Activated CD8-positive, alpha-beta memory T cell treated with anti-CD3 and anti-CD28 coated beads, Interleukin-2, amount 50 U/mL, for 1 hour (primary cell): ENCODE results near the gene PAM16.
"Not testable (repeated sequence)": the region's sequence is repeated elsewhere in the genome, so short reads cannot be mapped to it uniquely, and the experiment has no call there.

Experiments used
- DNase-seq: peaks from one replicate; pipeline ENCODE4 v3.0.0-alpha.2; 2020; ENCODE audit errors: extremely low read depth

Gene PAM16

GRCh38 chr16:4350787-4351659 is at the start of gene PAM16:
TSS of gene PAM16 (minus strand) at chr16:4351321. CDS start at chr16:4351234, 87 bp downstream.
- DNase-seq = peak; percentile 89

GRCh38 chr16:4399001-4399730 is 48.0 kb upstream of the PAM16 start:
- DNase-seq = no peak

- DNase-seq = no peak
Observed at GRCh38 chr16:4395055-4395726, 44.1 kb upstream of the PAM16 start.

- not testable (repeated sequence) for DNase-seq
Observed at GRCh38 chr16:4393850-4394249, 42.7 kb upstream of the PAM16 start.

DNA sequence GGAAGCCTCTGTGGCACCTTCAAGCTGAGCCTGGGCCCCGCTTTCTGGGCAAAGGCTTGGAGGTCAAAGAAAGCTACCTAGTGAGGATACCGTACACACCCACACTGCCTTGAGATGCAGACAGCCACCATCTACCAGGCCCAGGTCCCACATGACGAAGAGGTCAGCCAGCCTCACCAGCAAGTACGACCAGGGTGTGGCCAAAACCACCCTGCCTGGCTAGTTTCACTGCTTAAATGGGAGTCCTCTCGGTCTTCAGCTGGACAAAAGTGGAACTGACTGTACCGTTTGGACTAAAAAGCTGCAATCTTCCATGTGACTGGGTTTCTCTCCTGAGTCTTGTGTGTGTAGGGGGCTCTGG is 42.1 kb upstream of the PAM16 start:
- no peak for DNase-seq

DNA sequence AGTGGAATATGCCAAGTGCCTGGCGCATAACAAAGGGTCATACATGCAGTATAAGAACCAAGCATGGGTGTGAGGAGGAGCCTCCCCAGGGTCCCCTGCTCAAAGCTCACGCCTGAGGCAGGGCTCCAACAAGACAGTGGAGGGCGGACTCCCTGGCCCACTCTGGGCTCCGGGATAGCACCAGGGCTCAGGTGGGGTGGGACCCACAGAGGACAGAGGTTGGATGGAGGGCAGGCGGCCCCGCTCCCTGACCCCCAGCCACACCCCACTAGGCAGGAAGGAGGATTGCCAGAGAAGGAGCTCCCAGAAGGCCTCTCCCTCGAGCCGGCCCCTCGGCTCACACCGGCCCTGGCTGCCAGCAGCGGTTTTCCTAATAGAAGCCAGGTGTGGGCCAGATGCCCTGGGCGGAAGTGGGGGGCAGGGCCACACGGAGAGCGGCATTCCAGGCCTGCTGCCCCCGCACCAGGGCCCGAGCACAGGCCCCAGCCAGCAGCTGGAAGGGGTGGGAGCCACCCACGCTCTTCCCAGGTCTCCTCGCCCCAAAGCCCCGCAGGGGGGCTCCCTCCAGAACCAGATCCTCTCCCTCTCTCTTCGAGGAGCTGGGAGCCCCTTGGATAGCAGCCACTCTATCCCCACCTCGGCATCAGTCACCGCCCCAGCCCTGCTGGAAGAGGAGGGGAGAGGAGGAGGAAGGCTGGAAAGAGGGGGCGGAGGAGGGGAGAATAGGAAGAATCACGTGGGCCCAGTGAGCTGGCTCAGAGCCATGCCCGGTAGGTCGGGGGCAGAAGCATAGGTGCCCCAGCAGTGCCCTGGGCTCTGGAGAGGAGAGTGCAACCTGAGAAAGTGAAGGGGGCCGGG is 41.5 kb upstream of the PAM16 start:
- DNase-seq = no peak

- no peak for DNase-seq
Observed at GRCh38 chr16:4391631-4392381, 40.7 kb upstream of the PAM16 start.

- no peak for DNase-seq
Observed at GRCh38 chr16:4390266-4391260, 39.4 kb upstream of the PAM16 start.

DNA sequence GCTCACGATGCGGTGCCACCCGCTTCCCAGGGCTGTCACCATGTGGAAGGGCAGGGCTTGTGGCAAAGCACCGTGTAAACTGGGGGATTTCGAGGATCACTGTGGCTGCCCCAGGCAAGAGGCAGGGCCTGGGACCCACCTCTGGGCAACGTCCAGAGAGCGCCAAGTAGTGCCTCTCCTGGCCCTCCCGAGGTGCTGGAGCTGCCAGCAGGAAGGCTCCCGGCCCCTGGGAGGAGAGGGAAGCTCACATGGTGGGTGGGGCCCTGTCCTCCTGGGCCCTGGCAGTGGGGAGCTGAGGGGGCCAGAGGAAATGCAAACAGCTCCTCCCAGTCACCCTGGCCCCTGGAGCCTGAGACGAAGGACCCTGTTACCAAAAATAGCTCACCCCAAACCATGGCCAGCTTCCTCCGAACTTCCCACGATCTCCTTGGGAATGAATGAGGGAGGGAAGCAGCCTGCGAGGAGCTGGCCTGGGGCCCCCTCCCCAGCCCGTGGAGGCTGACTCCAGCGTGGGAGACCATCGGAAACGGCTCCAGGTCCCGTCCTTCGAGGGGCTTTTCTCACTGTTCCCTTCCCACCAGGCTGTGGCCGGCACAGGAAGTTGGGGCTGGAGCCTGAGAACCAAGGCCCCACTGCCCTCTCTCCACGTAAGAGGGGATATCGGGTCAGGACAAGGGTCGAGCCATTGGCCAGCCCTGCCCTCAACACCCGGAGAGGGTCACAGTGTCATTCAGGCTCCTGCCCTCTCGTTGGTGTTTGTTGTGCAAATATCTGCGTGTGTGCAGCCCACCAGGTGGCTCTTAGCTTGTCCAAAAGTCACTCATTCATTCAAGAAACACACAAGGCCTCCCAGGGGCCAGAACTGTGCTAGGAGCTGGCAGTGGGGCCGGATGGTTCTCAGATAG is 38.2 kb upstream of the PAM16 start:
- no peak for DNase-seq

GRCh38 chr16:4388271-4389021 is 37.3 kb upstream of the PAM16 start:
- DNase-seq = no peak

GRCh38 chr16:4387781-4388180 is 36.7 kb upstream of the PAM16 start:
- DNase-seq = no peak

- DNase-seq = no peak
Observed at GRCh38 chr16:4386951-4387565, 35.9 kb upstream of the PAM16 start.

GRCh38 chr16:4386451-4386805 is 35.3 kb upstream of the PAM16 start:
- DNase-seq = no peak

- no peak for DNase-seq
Observed at GRCh38 chr16:4385789-4386450, 34.8 kb upstream of the PAM16 start.

GRCh38 chr16:4385066-4385788 is 34.1 kb upstream of the PAM16 start:
- no peak for DNase-seq

DNA sequence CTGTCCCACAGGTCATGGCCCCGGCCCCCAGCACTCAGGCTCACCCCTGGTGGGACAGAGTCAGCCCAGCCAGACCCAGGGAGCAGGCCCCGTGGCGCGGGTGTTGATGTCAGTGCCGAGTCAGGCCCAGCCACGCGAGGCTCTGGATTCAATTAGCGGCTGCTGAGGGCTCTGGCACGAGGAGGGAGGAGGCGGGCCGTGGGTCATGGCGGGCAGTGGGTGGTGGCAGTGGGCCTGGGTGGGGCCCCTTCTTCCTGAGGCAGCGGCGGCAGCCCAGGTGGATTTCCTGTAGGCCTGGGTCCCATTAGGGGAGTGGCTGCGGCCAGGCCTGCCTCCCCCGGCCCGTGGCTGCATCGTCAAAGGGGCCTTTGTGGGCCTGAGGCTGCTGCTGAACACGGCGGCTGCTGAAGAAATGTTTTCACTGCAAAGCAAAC is 33.4 kb upstream of the PAM16 start:
- DNase-seq = no peak
